ENCODE data around the gene WRAP53.
A peak's percentile ranks its signal among the peaks of the same experiment; 100 is the strongest.

The WRAP53 gene

DNA sequence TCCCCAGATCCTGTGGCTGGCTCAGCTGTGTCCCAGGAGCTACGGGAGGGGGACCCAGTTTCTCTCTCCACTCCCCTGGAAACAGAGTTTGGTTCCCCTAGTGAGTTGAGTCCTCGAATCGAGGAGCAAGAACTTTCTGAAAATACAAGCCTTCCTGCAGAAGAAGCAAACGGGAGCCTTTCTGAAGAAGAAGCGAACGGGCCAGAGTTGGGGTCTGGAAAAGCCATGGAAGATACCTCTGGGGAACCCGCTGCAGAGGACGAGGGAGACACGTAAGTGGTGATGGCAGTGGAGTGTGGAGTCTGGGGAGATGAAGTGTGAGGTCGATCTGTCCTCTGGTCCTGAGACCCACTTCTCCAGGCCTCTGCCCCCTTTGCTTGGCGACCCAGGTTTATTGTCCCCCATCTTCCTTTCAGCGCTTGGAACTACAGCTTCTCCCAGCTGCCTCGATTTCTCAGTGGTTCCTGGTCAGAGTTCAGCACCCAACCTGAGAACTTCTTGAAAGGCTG is 585 bp downstream of the WRAP53 start:
- no peak for DNase-seq
- Histone ChIP-seq H3K79me2 (ENCODE audit: control insufficient read depth, insufficient read depth, low read length, poor library complexity) (peaks cover 15% of the 10 kb centered on the region), H3K27me3 (ENCODE audit: insufficient read depth, low read length) (no peaks in the 10 kb centered on the region), H3K4me1 (ENCODE audit: control insufficient read depth in 1 of 2, insufficient read depth in 2 of 2, low read length in 2 of 2) (peaks cover 4 to 12% of the 10 kb centered on the region in 2 experiments), H3K27ac (ENCODE audit: low read depth, low read length) (peak overlapping the region; percentile 20), H4K12ac (ENCODE audit: low read depth, low read length) (no peak overlapping the region), H3K4me2 (ENCODE audit: low read length) (peak overlapping the region; percentile 91), H3K4me3 (ENCODE audit: low read depth, low read length) (peak overlapping the region; percentile 80), H3K79me1 (ENCODE audit: low read length) (peaks cover 20% of the 10 kb centered on the region), H3K36me3 (ENCODE audit: control insufficient read depth in 1 of 2, insufficient read depth in 2 of 2, low read length in 2 of 2) (peaks cover 2 to 5% of the 10 kb centered on the region in 2 experiments), H3K14ac (ENCODE audit: low read length) (peak overlapping the region; percentile 7), H3K23ac (ENCODE audit: low read length) (no peak overlapping the region), H3K9ac (ENCODE audit: low read length) (peak overlapping the region; percentile 83), H4K8ac (ENCODE audit: low read depth, low read length) (peak overlapping the region; percentile 51), H3K9me3 (ENCODE audit: insufficient read depth, low read depth, low read length) (no peaks in the 10 kb centered on the region), H2BK120ac (ENCODE audit: insufficient read depth, low read length, poor library complexity) (no peak overlapping the region), H4K91ac (ENCODE audit: low read depth, low read length) (peak overlapping the region; percentile 23), H2AK5ac (ENCODE audit: low read length) (no peak overlapping the region), H2AFZ (ENCODE audit: insufficient read depth, low read length, poor library complexity) (peak overlapping the region; percentile 53), H3K4ac (ENCODE audit: low read depth, low read length) (peak overlapping the region; percentile 46), H2BK5ac (ENCODE audit: low read depth, low read length, poor library complexity) (no peak overlapping the region), H2BK12ac (ENCODE audit: low read length) (no peak overlapping the region), H3K18ac (ENCODE audit: low read length) (peak overlapping the region; percentile 30)
- WGBS (ENCODE audit: extremely low coverage, insufficient coverage, insufficient read length), result no CpG with 5 or more reads among the region's 13 CpGs

DNA sequence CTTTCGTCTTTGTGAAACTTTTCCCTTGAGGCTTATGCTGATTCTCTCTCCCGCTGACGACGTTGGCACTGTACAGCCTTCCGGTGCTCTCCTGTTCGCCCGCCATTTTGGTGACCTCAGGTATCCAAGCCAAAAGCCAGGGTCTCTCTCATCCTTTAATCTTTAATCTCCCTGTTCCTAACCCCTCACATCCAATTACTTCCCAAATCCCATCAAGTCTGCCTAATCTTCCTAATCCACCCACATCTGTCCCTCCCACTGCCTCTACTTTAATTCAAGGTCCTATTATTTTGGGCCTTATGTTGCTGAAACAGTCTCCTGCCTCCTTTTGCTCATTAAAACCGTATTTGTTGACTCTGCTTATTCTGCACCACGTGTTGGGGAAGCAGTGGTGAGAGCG is 7.3 kb downstream of the WRAP53 start:
- DNase-seq, result no peak
- Histone ChIP-seq H4K8ac (ENCODE audit: low read depth, low read length) (no peak overlapping the region), H3K4me1 (ENCODE audit: control insufficient read depth in 1 of 2, insufficient read depth in 2 of 2, low read length in 2 of 2) (no peaks in the 10 kb centered on the region), H2BK120ac (ENCODE audit: insufficient read depth, low read length, poor library complexity) (no peak overlapping the region), H3K36me3 (ENCODE audit: control insufficient read depth in 1 of 2, insufficient read depth in 2 of 2, low read length in 2 of 2) (peaks cover 6 to 14% of the 10 kb centered on the region in 2 experiments), H3K27ac (ENCODE audit: low read depth, low read length) (no peak overlapping the region), H3K79me1 (ENCODE audit: low read length) (no peaks in the 10 kb centered on the region), H2BK5ac (ENCODE audit: low read depth, low read length, poor library complexity) (no peak overlapping the region), H3K14ac (ENCODE audit: low read length) (no peak overlapping the region), H3K4me2 (ENCODE audit: low read length) (no peak overlapping the region), H3K18ac (ENCODE audit: low read length) (no peak overlapping the region), H3K79me2 (ENCODE audit: control insufficient read depth, insufficient read depth, low read length, poor library complexity) (no peaks in the 10 kb centered on the region), H2AFZ (ENCODE audit: insufficient read depth, low read length, poor library complexity) (no peak overlapping the region), H2BK12ac (ENCODE audit: low read length) (no peak overlapping the region), H3K27me3 (ENCODE audit: insufficient read depth, low read length) (no peaks in the 10 kb centered on the region), H3K23ac (ENCODE audit: low read length) (no peak overlapping the region), H2AK5ac (ENCODE audit: low read length) (no peak overlapping the region), H3K4ac (ENCODE audit: low read depth, low read length) (no peak overlapping the region), H4K12ac (ENCODE audit: low read depth, low read length) (no peak overlapping the region), H4K91ac (ENCODE audit: low read depth, low read length) (no peak overlapping the region), H3K4me3 (ENCODE audit: low read depth, low read length) (no peak overlapping the region), H3K9me3 (ENCODE audit: insufficient read depth, low read depth, low read length) (no peaks in the 10 kb centered on the region), H3K9ac (ENCODE audit: low read length) (no peak overlapping the region)
- WGBS (ENCODE audit: extremely low coverage, insufficient coverage, insufficient read length), result no CpG with 5 or more reads among the region's 10 CpGs

DNA sequence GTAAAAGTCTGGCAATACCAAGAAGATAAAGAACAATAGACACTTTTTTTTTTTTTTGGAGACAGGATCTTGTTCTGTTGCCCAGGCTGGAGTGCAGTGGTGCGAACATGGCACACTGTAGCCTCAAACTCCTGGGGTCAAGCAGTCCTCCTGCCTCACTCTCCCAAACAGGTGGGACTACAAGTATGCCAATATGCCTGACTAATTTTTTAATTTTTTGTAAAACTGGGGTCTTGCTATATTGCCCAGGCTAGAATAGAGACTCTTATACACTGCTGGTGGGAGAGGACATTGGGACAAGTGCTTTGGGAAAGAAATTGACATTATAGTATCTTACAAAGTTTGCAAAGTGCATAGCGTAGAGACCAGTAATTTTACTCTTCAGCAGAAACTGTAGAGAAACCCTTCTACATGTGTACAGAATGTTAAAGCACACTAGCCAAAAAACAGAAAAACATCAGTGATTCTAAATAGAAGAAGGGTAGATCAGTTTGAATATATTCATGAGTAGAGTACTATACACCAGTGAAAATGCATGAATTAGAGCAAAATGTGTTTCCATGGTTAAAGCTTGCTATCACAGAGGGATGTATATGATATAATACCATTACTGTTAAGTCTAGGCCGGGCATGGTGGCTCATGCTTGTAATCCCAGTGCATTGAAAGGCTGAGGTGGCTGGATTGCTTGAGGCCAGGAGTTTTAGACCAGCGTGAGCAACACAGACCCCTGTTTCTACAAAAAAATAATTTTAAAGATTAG is 9.7 kb downstream of the WRAP53 start:
- H4K12ac ChIP-seq (ENCODE audit: low read depth, low read length), result no peak overlapping the region
- H2BK5ac ChIP-seq (ENCODE audit: low read depth, low read length, poor library complexity), result no peak overlapping the region
- H2BK120ac ChIP-seq (ENCODE audit: insufficient read depth, low read length, poor library complexity), result no peak overlapping the region
- no peak overlapping the region for H3K14ac ChIP-seq (ENCODE audit: low read length)
- no peak overlapping the region for H3K27ac ChIP-seq (ENCODE audit: low read depth, low read length)
- no peak overlapping the region for H3K4ac ChIP-seq (ENCODE audit: low read depth, low read length)
- H3K9ac ChIP-seq (ENCODE audit: low read length), result no peak overlapping the region
- H3K36me3 ChIP-seq (ENCODE audit: control insufficient read depth in 1 of 2, insufficient read depth in 2 of 2, low read length in 2 of 2), result peaks cover 21 to 26% of the 10 kb centered on the region in 2 experiments
- no peaks in the 10 kb centered on the region for H3K9me3 ChIP-seq (ENCODE audit: insufficient read depth, low read depth, low read length)
- no peak overlapping the region for H3K18ac ChIP-seq (ENCODE audit: low read length)
- no peak overlapping the region for H2AK5ac ChIP-seq (ENCODE audit: low read length)
- DNase-seq, result no peak
- H2AFZ ChIP-seq (ENCODE audit: insufficient read depth, low read length, poor library complexity), result no peak overlapping the region
- H4K8ac ChIP-seq (ENCODE audit: low read depth, low read length), result no peak overlapping the region
- H3K4me1 ChIP-seq (ENCODE audit: control insufficient read depth in 1 of 2, insufficient read depth in 2 of 2, low read length in 2 of 2), result peaks cover under 1 to 2% of the 10 kb centered on the region in 2 experiments
- no peak overlapping the region for H3K23ac ChIP-seq (ENCODE audit: low read length)
- no peak overlapping the region for H3K4me2 ChIP-seq (ENCODE audit: low read length)
- no peak overlapping the region for H2BK12ac ChIP-seq (ENCODE audit: low read length)
- H3K27me3 ChIP-seq (ENCODE audit: insufficient read depth, low read length), result no peaks in the 10 kb centered on the region
- no peak overlapping the region for H3K4me3 ChIP-seq (ENCODE audit: low read depth, low read length)
- no CpG with 5 or more reads among the region's 4 CpGs for WGBS (ENCODE audit: extremely low coverage, insufficient coverage, insufficient read length)
- H4K91ac ChIP-seq (ENCODE audit: low read depth, low read length), result no peak overlapping the region
- H3K79me1 ChIP-seq (ENCODE audit: low read length), result no peaks in the 10 kb centered on the region
- no peaks in the 10 kb centered on the region for H3K79me2 ChIP-seq (ENCODE audit: control insufficient read depth, insufficient read depth, low read length, poor library complexity)

DNA sequence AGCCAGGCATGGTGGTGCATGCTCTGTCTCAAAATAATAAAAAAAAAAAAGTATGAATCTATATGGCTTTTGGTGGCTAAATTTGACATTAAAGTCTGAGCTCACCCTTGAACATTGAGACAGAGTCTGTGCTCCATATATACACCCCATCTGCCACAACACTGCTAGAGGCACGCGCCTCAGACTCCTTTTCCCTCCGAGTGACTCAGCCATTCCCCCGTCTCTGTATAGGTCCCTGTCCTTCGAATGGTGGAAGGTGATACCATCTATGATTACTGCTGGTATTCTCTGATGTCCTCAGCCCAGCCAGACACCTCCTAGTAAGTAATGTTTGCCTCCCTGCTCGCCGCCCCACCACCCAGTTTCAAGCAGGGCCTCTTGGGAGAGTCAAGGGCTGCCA is 12.2 kb downstream of the WRAP53 start:
- H3K79me1 ChIP-seq (ENCODE audit: low read length), result no peaks in the 10 kb centered on the region
- H3K9me3 ChIP-seq (ENCODE audit: insufficient read depth, low read depth, low read length), result no peaks in the 10 kb centered on the region
- no peaks in the 10 kb centered on the region for H3K79me2 ChIP-seq (ENCODE audit: control insufficient read depth, insufficient read depth, low read length, poor library complexity)
- no peak overlapping the region for H3K27ac ChIP-seq (ENCODE audit: low read depth, low read length)
- no peak overlapping the region for H4K91ac ChIP-seq (ENCODE audit: low read depth, low read length)
- WGBS (ENCODE audit: extremely low coverage, insufficient coverage, insufficient read length), result no CpG with 5 or more reads among the region's 7 CpGs
- H2AFZ ChIP-seq (ENCODE audit: insufficient read depth, low read length, poor library complexity), result no peak overlapping the region
- H3K36me3 ChIP-seq (ENCODE audit: control insufficient read depth in 1 of 2, insufficient read depth in 2 of 2, low read length in 2 of 2), result peaks cover 22% of the 10 kb centered on the region in 2 experiments
- no peak overlapping the region for H2BK120ac ChIP-seq (ENCODE audit: insufficient read depth, low read length, poor library complexity)
- H3K4me2 ChIP-seq (ENCODE audit: low read length), result no peak overlapping the region
- H3K18ac ChIP-seq (ENCODE audit: low read length), result no peak overlapping the region
- no peak overlapping the region for H3K9ac ChIP-seq (ENCODE audit: low read length)
- H2AK5ac ChIP-seq (ENCODE audit: low read length), result no peak overlapping the region
- no peak for DNase-seq
- no peak overlapping the region for H3K4me3 ChIP-seq (ENCODE audit: low read depth, low read length)
- peaks cover 2% of the 10 kb centered on the region for H3K27me3 ChIP-seq (ENCODE audit: insufficient read depth, low read length)
- no peak overlapping the region for H2BK5ac ChIP-seq (ENCODE audit: low read depth, low read length, poor library complexity)
- peaks cover 21% of the 10 kb centered on the region in 2 experiments for H3K4me1 ChIP-seq (ENCODE audit: control insufficient read depth in 1 of 2, insufficient read depth in 2 of 2, low read length in 2 of 2)
- H3K23ac ChIP-seq (ENCODE audit: low read length), result no peak overlapping the region
- H4K8ac ChIP-seq (ENCODE audit: low read depth, low read length), result no peak overlapping the region
- no peak overlapping the region for H4K12ac ChIP-seq (ENCODE audit: low read depth, low read length)
- H3K14ac ChIP-seq (ENCODE audit: low read length), result no peak overlapping the region
- H2BK12ac ChIP-seq (ENCODE audit: low read length), result no peak overlapping the region
- no peak overlapping the region for H3K4ac ChIP-seq (ENCODE audit: low read depth, low read length)
